HEK293 (cell line): Measurements from ENCODE around the gene WDR5B.

Experiments
- CTCF ChIA-PET: fragments of 350-600 bp; formaldehyde crosslinking; extraction: SDS; loops from one replicate; lab custom pipeline; 2021; ENCODE audit warnings: antibody characterized with exemption; lab: Yijun Ruan, JAX
- POLR2A ChIA-PET: fragments of 300-600 bp; formaldehyde crosslinking; extraction: SDS; loops from one replicate; lab custom pipeline; 2020; ENCODE audit warnings: antibody characterized with exemption, inconsistent platforms; lab: Yijun Ruan, JAX
- H3K27ac ChIP-seq: fragments of 200-500 bp; sonication (Bioruptor generic); 2 replicates; pipeline ENCODE4 v1.5.1; 2014; ENCODE audit warnings: low read depth, low read length, control low read depth, inconsistent platforms; ENCODE audit errors: extremely low read depth
- H3K36me3 ChIP-seq, 2 experiments: fragments of 200-500 bp in 1 of 2; sonication (Bioruptor generic) in 1 of 2; 1 replicate in 1 of 2; 2 replicates in 1 of 2; pipeline ENCODE4 v1.5.1; 2014 to 2017; ENCODE audit warnings: inconsistent platforms in 2 of 2, low read length in 2 of 2; ENCODE audit not compliant: control insufficient read depth in 2 of 2, insufficient read depth in 1 of 2
- H3K4me1 ChIP-seq: fragments of 200-500 bp; sonication (Bioruptor generic); 2 replicates; pipeline ENCODE4 v1.5.1; 2014; ENCODE audit warnings: mild to moderate bottlenecking, low read length, inconsistent platforms; ENCODE audit not compliant: control insufficient read depth, insufficient read depth
- H3K4me3 ChIP-seq: 2 replicates; pipeline ENCODE4 v1.5.1; 2011; ENCODE audit warnings: low read depth, mild to moderate bottlenecking, control low read depth, low read length, moderate library complexity
- H3K9me3 ChIP-seq: fragments of 200-500 bp; sonication (Bioruptor generic); 2 replicates; pipeline ENCODE4 v1.5.1; 2014; ENCODE audit warnings: low read depth, low read length, inconsistent platforms; ENCODE audit not compliant: control insufficient read depth, insufficient read depth
- GFI1B ChIP-seq: fragments of 450-650 bp; formaldehyde crosslinking; IDR thresholded peaks from 2 replicates; pipeline ENCODE4 v1.5.1; 2016; ENCODE audit warnings: missing biosample characterization, missing genetic modification characterization
- REPIN1 ChIP-seq: fragments of 450-650 bp; formaldehyde crosslinking; IDR thresholded peaks from 2 replicates; pipeline ENCODE4 v1.5.1; 2017; ENCODE audit warnings: missing biosample characterization, missing genetic modification characterization, low read depth
- SCRT1 ChIP-seq: fragments of 450-650 bp; formaldehyde crosslinking; IDR thresholded peaks from 2 replicates; pipeline ENCODE4 v1.5.1; 2016; ENCODE audit warnings: missing biosample characterization, missing genetic modification characterization, borderline replicate concordance
- SCRT2 ChIP-seq: fragments of 450-650 bp; formaldehyde crosslinking; IDR thresholded peaks from 2 replicates; pipeline ENCODE4 v1.5.1; 2016; ENCODE audit warnings: missing biosample characterization, missing genetic modification characterization
- SETDB1 ChIP-seq: IDR thresholded peaks from one replicate; pipeline ENCODE4 v1.6.1; 2017; ENCODE audit warnings: mild to moderate bottlenecking, low read length, moderate library complexity, mixed read lengths; ENCODE audit not compliant: insufficient read length
- ZBTB8A ChIP-seq: fragments of 450-650 bp; formaldehyde crosslinking; IDR thresholded peaks from 2 replicates; pipeline ENCODE4 v1.5.1; 2016; ENCODE audit warnings: missing biosample characterization, missing genetic modification characterization
- ZNF112 ChIP-seq: fragments of 450-650 bp; formaldehyde crosslinking; IDR thresholded peaks from 2 replicates; pipeline ENCODE4 v1.5.0; 2017; ENCODE audit warnings: missing biosample characterization, missing genetic modification characterization
- ZNF114 ChIP-seq: fragments of 450-650 bp; formaldehyde crosslinking; IDR thresholded peaks from 2 replicates; pipeline ENCODE4 v1.5.0; 2017; ENCODE audit warnings: missing biosample characterization, missing genetic modification characterization
- ZNF138 ChIP-seq: fragments of 450-650 bp; formaldehyde crosslinking; IDR thresholded peaks from 2 replicates; pipeline ENCODE4 v1.5.1; 2016; ENCODE audit warnings: missing biosample characterization, missing genetic modification characterization, borderline replicate concordance
- ZNF174 ChIP-seq: fragments of 450-650 bp; formaldehyde crosslinking; IDR thresholded peaks from 2 replicates; pipeline ENCODE4 v1.5.0; 2017; ENCODE audit warnings: missing biosample characterization, mild to moderate bottlenecking, missing genetic modification characterization
- ZNF18 ChIP-seq: fragments of 450-650 bp; formaldehyde crosslinking; IDR thresholded peaks from 2 replicates; pipeline ENCODE4 v1.5.1; 2016; ENCODE audit warnings: missing biosample characterization, missing genetic modification characterization
- ZNF19 ChIP-seq: fragments of 450-650 bp; formaldehyde crosslinking; IDR thresholded peaks from 2 replicates; pipeline ENCODE4; 2016; ENCODE audit warnings: missing biosample characterization, missing genetic modification characterization, low read depth
- ZNF266 ChIP-seq: fragments of 450-650 bp; formaldehyde crosslinking; IDR thresholded peaks from 2 replicates; pipeline ENCODE4 v1.5.1; 2016; ENCODE audit warnings: missing biosample characterization, missing genetic modification characterization, low read depth
- ZNF280D ChIP-seq: fragments of 450-650 bp; formaldehyde crosslinking; IDR thresholded peaks from 2 replicates; pipeline ENCODE4 v1.5.1; 2016; ENCODE audit warnings: missing biosample characterization, missing genetic modification characterization
- ZNF302 ChIP-seq: fragments of 450-650 bp; formaldehyde crosslinking; IDR thresholded peaks from 2 replicates; pipeline ENCODE4 v1.5.1; 2016; ENCODE audit warnings: missing biosample characterization, missing genetic modification characterization, low read depth
- ZNF335 ChIP-seq: fragments of 450-650 bp; formaldehyde crosslinking; conservative IDR thresholded peaks from 2 replicates; pipeline ENCODE4 v1.5.1; 2016; ENCODE audit warnings: missing biosample characterization, missing genetic modification characterization
- ZNF473 ChIP-seq: fragments of 450-650 bp; formaldehyde crosslinking; IDR thresholded peaks from 2 replicates; pipeline ENCODE4 v1.5.1; 2017; ENCODE audit warnings: missing biosample characterization, missing genetic modification characterization
- ZNF544 ChIP-seq: fragments of 450-650 bp; formaldehyde crosslinking; IDR thresholded peaks from 2 replicates; pipeline ENCODE4 v1.5.0; 2017; ENCODE audit warnings: missing biosample characterization, missing genetic modification characterization
- ZNF610 ChIP-seq: fragments of 450-650 bp; formaldehyde crosslinking; IDR thresholded peaks from 2 replicates; pipeline ENCODE4 v1.5.1; 2016; ENCODE audit warnings: missing biosample characterization, missing genetic modification characterization, borderline replicate concordance
- ZNF654 ChIP-seq: fragments of 450-650 bp; formaldehyde crosslinking; IDR thresholded peaks from 2 replicates; pipeline ENCODE4 v1.5.1; 2016; ENCODE audit warnings: low read depth, missing biosample characterization, missing genetic modification characterization
- ZNF660 ChIP-seq: fragments of 450-650 bp; IDR thresholded peaks from 2 replicates; pipeline ENCODE4 v1.5.1; 2018; ENCODE audit warnings: missing biosample characterization, mild to moderate bottlenecking, missing genetic modification characterization
- ZNF677 ChIP-seq: fragments of 450-650 bp; IDR thresholded peaks from 2 replicates; pipeline ENCODE4 v1.5.0; 2018; ENCODE audit warnings: missing biosample characterization, mild to moderate bottlenecking, missing genetic modification characterization, moderate library complexity
- ZNF701 ChIP-seq: fragments of 450-650 bp; formaldehyde crosslinking; IDR thresholded peaks from 2 replicates; pipeline ENCODE4 v1.5.1; 2016; ENCODE audit warnings: missing biosample characterization, missing genetic modification characterization
- ZNF707 ChIP-seq: fragments of 450-650 bp; formaldehyde crosslinking; IDR thresholded peaks from 2 replicates; pipeline ENCODE4 v1.5.1; 2016; ENCODE audit warnings: missing biosample characterization, missing genetic modification characterization
- ZNF76 ChIP-seq: fragments of 450-650 bp; formaldehyde crosslinking; IDR thresholded peaks from 2 replicates; pipeline ENCODE4; 2016; ENCODE audit warnings: low read depth, missing biosample characterization, missing genetic modification characterization, borderline replicate concordance
- ZNF843 ChIP-seq: fragments of 450-650 bp; formaldehyde crosslinking; IDR thresholded peaks from 2 replicates; pipeline ENCODE4 v1.5.1; 2016; ENCODE audit warnings: missing biosample characterization, missing genetic modification characterization

Gene WDR5B

GRCh38 chr3:122435950-122436349 is 20.1 kb upstream of the WDR5B start:
- Histone ChIP-seq H3K4me3 (no peak overlapping the region), H3K4me1 (no peaks in the 10 kb centered on the region), H3K9me3 (no peaks in the 10 kb centered on the region), H3K27ac (no peak overlapping the region), H3K36me3 (peaks cover 23 to 91% of the 10 kb centered on the region in 2 experiments)
- ChIA-PET POLR2A (no interaction called here), CTCF (no interaction called here)
- TF ChIP-seq ZNF138 (no peak), ZNF843 (tag by site-specific recombination) (no peak), REPIN1 (no peak), SCRT2 (tag by site-specific recombination) (no peak), ZNF677 (tag by site-specific recombination) (no peak), ZNF660 (tag by site-specific recombination) (no peak), SETDB1 (no peak)

- TF ChIP-seq ZNF544 (tag by site-specific recombination) (no peak), ZNF302 (no peak), ZNF112 (tag by site-specific recombination) (no peak), ZNF473 (tag by site-specific recombination) (no peak), ZNF654 (no peak), ZNF18 (tag by site-specific recombination) (no peak)
- ChIA-PET CTCF (no interaction called here), POLR2A (no interaction called here)
- H3K27ac ChIP-seq: no peak overlapping the region
- H3K4me3 ChIP-seq: no peak overlapping the region
- no peaks in the 10 kb centered on the region for H3K9me3 ChIP-seq
- peaks cover 9 to 81% of the 10 kb centered on the region in 2 experiments for H3K36me3 ChIP-seq
- no peaks in the 10 kb centered on the region for H3K4me1 ChIP-seq
Measured at GRCh38 chr3:122430371-122430770, 14.5 kb upstream of the WDR5B start.

GRCh38 chr3:122427857-122428471 is 12.1 kb upstream of the WDR5B start:
- no peak overlapping the region for H3K4me3 ChIP-seq
- CTCF ChIA-PET: interaction anchor here (0.6 kb wide), 1 partner anchor 516 kb away, joined by 3 read pairs; no protein-coding TSS in a partner anchor
- no peaks in the 10 kb centered on the region for H3K9me3 ChIP-seq
- no peaks in the 10 kb centered on the region for H3K4me1 ChIP-seq
- peaks cover 9 to 80% of the 10 kb centered on the region in 2 experiments for H3K36me3 ChIP-seq
- H3K27ac ChIP-seq: no peak overlapping the region
- POLR2A ChIA-PET: no interaction called here
- no peak for TF ChIP-seq ZNF707 (tag by site-specific recombination)

GRCh38 chr3:122421836-122422235 is 6.0 kb upstream of the WDR5B start:
- peaks cover 5 to 60% of the 10 kb centered on the region in 2 experiments for H3K36me3 ChIP-seq
- no peaks in the 10 kb centered on the region for H3K4me1 ChIP-seq
- H3K9me3 ChIP-seq: no peaks in the 10 kb centered on the region
- H3K4me3 ChIP-seq: no peak overlapping the region
- CTCF ChIA-PET: interaction anchor here (0.6 kb wide), 1 partner anchor 875 kb away, joined by 5 read pairs; no protein-coding TSS in a partner anchor
- POLR2A ChIA-PET: no interaction called here
- H3K27ac ChIP-seq: no peak overlapping the region
- no peak for TF ChIP-seq ZNF174 (tag by site-specific recombination)
- no peak for TF ChIP-seq ZNF335
- TF ChIP-seq ZBTB8A (tag by site-specific recombination): no peak
- no peak for TF ChIP-seq ZNF610 (tag by site-specific recombination)
- TF ChIP-seq ZNF280D: no peak
- TF ChIP-seq GFI1B (tag by site-specific recombination): no peak
- no peak for TF ChIP-seq ZNF701 (tag by site-specific recombination)
- no peak for TF ChIP-seq ZNF266
- TF ChIP-seq ZNF138: no peak
- no peak for TF ChIP-seq ZNF114
- TF ChIP-seq ZNF473 (tag by site-specific recombination): no peak
- no peak for TF ChIP-seq SCRT1 (tag by site-specific recombination)
- TF ChIP-seq ZNF19 (tag by site-specific recombination): no peak
- TF ChIP-seq ZNF76: no peak
